ENCODE measurements around the gene JMJD6. TPM values are rescaled to one million over a fixed set of nuclear protein-coding genes. Genes with fewer than 3 reads are reported as not detected.
A peak's percentile ranks its signal among the peaks of the same experiment; 100 is the strongest.

Gene JMJD6
- total and polyA plus RNA-seq, 11 donors: 30.1 to 75.6 (median 39.1) TPM

DNA sequence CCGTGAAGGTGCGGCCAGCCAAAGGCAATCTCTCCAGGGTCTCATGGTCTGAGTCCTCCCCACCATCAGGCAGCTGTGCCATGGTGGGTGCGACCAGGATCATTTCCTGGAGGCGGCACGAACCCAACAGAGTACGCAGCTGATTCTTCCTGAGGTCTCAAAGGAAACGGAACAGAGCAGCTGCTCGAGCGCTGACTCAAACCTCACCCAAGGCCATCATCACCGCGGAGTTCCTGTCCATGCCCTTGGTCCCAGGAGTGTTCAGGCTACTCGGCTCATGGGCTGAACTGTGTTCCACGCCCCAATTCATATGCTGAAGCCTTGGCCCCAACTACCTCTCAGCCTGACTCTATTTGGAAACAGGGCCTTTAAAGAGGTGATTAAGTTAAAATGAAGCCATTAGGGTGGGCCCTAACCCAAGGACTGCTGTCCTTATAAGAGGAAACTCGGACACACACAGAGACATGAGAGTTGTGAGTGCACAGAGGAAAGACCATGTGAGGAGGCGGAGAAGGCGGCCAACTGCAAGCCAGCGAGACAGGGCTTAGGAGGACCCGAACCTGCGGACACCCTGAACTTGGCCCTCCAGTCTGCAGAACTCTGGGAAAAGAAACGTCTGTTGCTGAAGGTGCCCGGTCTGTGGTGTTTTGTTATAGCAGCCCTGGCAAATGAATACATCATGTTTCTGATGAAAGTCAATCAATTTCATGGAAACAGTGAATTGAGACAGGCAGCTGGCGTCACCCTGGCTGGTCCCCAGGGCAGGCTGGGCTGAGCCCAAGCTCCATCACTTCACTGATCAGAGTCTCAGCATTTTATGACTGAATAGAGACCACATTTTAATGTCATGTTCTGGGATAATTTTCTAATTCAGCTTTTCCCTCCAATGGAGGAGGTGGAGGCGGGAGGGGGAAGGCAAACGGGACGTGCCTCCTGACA is 29.4 kb downstream of the JMJD6 start:
- H3K4me3 ChIP-seq: peak overlapping the region in 1 of 12 donors; percentile 24
- H3K9me3 ChIP-seq: no peaks in the 10 kb centered on the region
- H3K27ac ChIP-seq: peak overlapping the region; percentile 80 to 99 (median 94)
- intact Hi-C loops (cut with DNase I): no loop called here
- H3K4me1 ChIP-seq: peaks cover 32 to 100% (median 86%) of the 10 kb centered on the region in 12 donors
- 36 to 66% (median 54%) methylated on average over 19 to 25 of the region's 25 CpGs for WGBS, 4 donors
- H3K27me3 ChIP-seq: no peaks in the 10 kb centered on the region
- H3K36me3 ChIP-seq: peaks cover 0 to 9% (median 0%) of the 10 kb centered on the region in 9 donors
- DNase-seq: peak in 4 of 5 donors; percentile 65 to 87 (median 80)
- TF ChIP-seq, protein P1, sequence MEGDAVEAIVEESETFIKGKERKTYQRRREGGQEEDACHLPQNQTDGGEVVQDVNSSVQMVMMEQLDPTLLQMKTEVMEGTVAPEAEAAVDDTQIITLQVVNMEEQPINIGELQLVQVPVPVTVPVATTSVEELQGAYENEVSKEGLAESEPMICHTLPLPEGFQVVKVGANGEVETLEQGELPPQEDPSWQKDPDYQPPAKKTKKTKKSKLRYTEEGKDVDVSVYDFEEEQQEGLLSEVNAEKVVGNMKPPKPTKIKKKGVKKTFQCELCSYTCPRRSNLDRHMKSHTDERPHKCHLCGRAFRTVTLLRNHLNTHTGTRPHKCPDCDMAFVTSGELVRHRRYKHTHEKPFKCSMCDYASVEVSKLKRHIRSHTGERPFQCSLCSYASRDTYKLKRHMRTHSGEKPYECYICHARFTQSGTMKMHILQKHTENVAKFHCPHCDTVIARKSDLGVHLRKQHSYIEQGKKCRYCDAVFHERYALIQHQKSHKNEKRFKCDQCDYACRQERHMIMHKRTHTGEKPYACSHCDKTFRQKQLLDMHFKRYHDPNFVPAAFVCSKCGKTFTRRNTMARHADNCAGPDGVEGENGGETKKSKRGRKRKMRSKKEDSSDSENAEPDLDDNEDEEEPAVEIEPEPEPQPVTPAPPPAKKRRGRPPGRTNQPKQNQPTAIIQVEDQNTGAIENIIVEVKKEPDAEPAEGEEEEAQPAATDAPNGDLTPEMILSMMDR (IDR thresholded peaks at IDR 0.05): no peak
- TF ChIP-seq POLR2A (IDR thresholded peaks at IDR 0.05): peak in 1 of 2 donors; percentile 26
- ATAC-seq: peak in 3 of 4 donors; percentile 47 to 59 (median 47)

DNA sequence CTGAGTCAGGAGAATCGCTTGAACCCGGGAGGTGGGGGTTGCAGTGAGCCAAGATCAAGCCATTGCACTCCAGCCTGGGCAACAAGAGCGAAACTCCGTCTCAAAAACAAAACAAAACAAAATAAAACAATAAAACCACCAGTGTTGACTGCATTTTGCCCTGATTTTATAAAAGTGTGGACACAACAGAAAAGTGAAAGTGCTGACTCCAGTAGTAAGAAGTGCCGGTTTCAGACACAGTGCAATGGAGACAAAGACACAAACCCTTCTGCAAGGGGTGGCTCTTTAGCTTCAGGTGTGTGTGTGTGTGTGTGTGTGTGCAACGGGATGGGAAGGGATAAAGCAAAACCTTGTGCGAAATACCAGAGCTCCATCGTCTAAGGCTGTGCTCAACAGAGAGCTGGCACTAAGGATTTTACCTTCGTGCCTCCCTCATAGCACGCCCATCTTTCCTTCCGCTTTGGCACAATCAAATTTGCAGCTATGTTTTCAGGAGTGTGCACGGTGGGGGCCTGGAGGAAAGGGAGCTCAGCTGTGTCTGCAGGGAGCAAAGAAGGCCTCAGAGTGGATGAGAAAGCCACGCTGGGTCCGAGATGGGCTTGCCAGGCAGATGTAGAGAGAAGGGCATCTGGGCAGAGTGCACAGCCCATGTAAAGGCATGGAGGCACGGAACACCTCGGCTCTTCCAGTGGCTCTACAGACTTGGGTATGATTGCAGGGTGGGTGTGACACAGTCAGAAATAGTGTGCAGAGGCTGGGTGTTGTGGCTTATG is 31.2 kb downstream of the JMJD6 start:
- Histone ChIP-seq H3K9me3 (no peaks in the 10 kb centered on the region), H3K27ac (peak overlapping the region in 11 of 12 donors; percentile 37 to 99 (median 93)), H3K4me1 (peaks cover 34 to 100% (median 89%) of the 10 kb centered on the region in 12 donors), H3K4me3 (no peak overlapping the region), H3K27me3 (no peaks in the 10 kb centered on the region), H3K36me3 (peaks cover 0 to 9% (median 0%) of the 10 kb centered on the region in 9 donors)
- no peak for TF ChIP-seq POLR2A (IDR thresholded peaks at IDR 0.05)
- TF ChIP-seq, protein P1 (IDR thresholded peaks at IDR 0.05): no peak
- DNase-seq (peak in 1 of 5 donors; percentile 27), ATAC-seq (no peak)
- intact Hi-C loops (cut with DNase I): no loop called here
- 47 to 52% (median 51%) methylated on average over 16 of the region's 16 CpGs for WGBS, 4 donors

DNA sequence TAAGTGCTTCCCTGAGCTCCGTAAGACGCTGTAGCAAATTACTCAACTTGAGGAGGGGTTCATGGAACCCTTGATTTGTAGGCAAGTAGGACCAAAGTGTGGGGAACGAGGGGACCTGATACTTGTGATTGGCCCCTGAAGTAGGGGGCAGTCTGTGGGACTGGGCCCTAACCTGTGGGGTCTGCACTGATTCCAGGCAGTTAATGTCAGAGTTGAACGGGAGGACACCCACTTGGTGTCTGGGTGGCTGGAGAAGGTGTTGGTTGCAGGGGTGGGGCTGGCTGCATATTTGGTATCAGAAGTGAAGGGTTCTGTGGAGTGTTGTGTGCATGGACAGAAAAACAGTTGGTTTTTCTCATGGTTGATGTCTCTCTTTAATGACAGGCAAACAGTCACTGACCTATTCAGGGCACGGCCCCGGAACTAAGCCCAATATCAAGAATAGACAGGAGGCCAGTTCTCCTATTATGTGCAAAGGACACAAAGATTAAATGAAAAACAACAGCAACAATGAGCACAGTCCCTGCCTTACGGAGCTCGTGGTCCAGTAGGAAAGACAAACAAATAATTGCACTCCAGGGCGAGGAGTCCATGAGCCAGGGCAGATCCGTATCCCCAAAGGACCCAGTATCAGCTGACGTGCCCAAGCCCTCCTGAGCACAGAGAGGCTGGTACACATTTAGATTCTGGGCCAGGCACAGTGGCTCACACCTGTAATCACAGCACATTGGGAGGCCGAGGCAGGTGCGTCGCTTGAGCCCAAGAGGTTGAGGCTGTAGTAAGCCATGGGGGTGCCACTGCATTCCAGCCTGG is 34.8 kb downstream of the JMJD6 start:
- TF ChIP-seq, protein P1 (IDR thresholded peaks at IDR 0.05): no peak
- no peak for TF ChIP-seq POLR2A (IDR thresholded peaks at IDR 0.05)
- Histone ChIP-seq H3K4me3 (no peak overlapping the region), H3K27me3 (no peaks in the 10 kb centered on the region), H3K36me3 (peaks cover 0 to 10% (median 0%) of the 10 kb centered on the region in 9 donors), H3K4me1 (peaks cover 19 to 100% (median 88%) of the 10 kb centered on the region in 12 donors), H3K9me3 (no peaks in the 10 kb centered on the region), H3K27ac (peak overlapping the region; percentile 67 to 99 (median 93))
- 52 to 65% (median 59%) methylated on average over 14 of the region's 14 CpGs for WGBS, 4 donors
- peak in 2 of 4 donors; percentile 22 to 49 for ATAC-seq
- intact Hi-C loops (cut with DNase I): no loop called here
- peak in 1 of 5 donors; percentile 25 for DNase-seq
